ENCODE data around the gene SH2D3A.

GRCh38 chr19:6724631-6725492 is 42.4 kb downstream of the SH2D3A start:
- no peak for TF ChIP-seq CTCF (IDR thresholded peaks at IDR 0.05; ENCODE audit: poor library complexity)
- TF ChIP-seq EZH2 (IDR thresholded peaks at IDR 0.05; ENCODE audit: borderline replicate concordance), result no peak

Data from hepatocyte (in vitro differentiated cells).